SK-N-SH (cell line): ENCODE measurements around the gene CCDC38. TPM values are rescaled to one million over a fixed set of nuclear protein-coding genes. Genes with fewer than 3 reads are reported as not detected.

Experiments used
- CTCF ChIA-PET: fragments of 300-600, 350-600 bp; formaldehyde crosslinking; extraction: SDS; loops from one replicate; lab custom pipeline; 2021; lab: Yijun Ruan, JAX
- POLR2A ChIA-PET: fragments of 350-600 bp; sonication (Branson Sonifier 250); formaldehyde crosslinking; extraction: SDS; loops from one replicate; lab custom pipeline; 2020; ENCODE audit warnings: antibody characterized with exemption, inconsistent platforms; lab: Yijun Ruan, JAX
- DNase-seq: peaks from one replicate; pipeline ENCODE4 v3.0.0; 2012
- H2AFZ ChIP-seq: fragments of 200-600 bp; sonication (generic); 2 replicates; pipeline ENCODE4 v1.8.1; 2016; ENCODE audit warnings: antibody characterized with exemption, mild to moderate bottlenecking, low read depth
- H3F3A ChIP-seq: fragments of 200-600 bp; sonication (generic); replicated peaks from 2 replicates; pipeline ENCODE3; 2016; ENCODE audit warnings: antibody characterized with exemption, mild to moderate bottlenecking; ENCODE audit not compliant: insufficient read depth
- H3K27ac ChIP-seq, 2 experiments: fragments of 200-500 bp in 1 of 2; fragments of 200-600 bp in 1 of 2; sonication (Bioruptor generic) in 1 of 2; sonication (generic), shearing (Covaris generic) in 1 of 2; 2 replicates each; pipeline versions ENCODE4 v1.5.1 to v1.6.1; 2014 to 2016; ENCODE audit warnings: low read depth in 2 of 2, inconsistent platforms in 1 of 2, low read length in 1 of 2, mild to moderate bottlenecking in 1 of 2, mixed read lengths in 1 of 2
- H3K27me3 ChIP-seq: fragments of 200-600 bp; sonication (generic), shearing (Covaris generic); 2 replicates; pipeline ENCODE4 v1.6.1; 2016; ENCODE audit warnings: mixed run types; ENCODE audit not compliant: insufficient read depth
- H3K36me3 ChIP-seq, 2 experiments: fragments of 200-500 bp in 1 of 2; fragments of 200-600 bp in 1 of 2; sonication (Bioruptor generic) in 1 of 2; sonication (generic) in 1 of 2; replicated peaks in 1 of 2; 2 replicates each; pipeline versions ENCODE3 to v1.5.1; 2014 to 2016; ENCODE audit warnings: low read length in 1 of 2, mild to moderate bottlenecking in 1 of 2; ENCODE audit not compliant: insufficient read depth in 2 of 2, control insufficient read depth in 1 of 2
- H3K4me1 ChIP-seq, 2 experiments: fragments of 200-500 bp in 1 of 2; fragments of 200-600 bp in 1 of 2; sonication (Bioruptor generic) in 1 of 2; sonication (generic), shearing (Covaris generic) in 1 of 2; 2 replicates each; pipeline versions ENCODE4 v1.5.1 to v1.6.1; 2014 to 2016; ENCODE audit warnings: low read depth in 1 of 2, low read length in 1 of 2, mixed run types in 1 of 2; ENCODE audit not compliant: insufficient read depth in 2 of 2, control insufficient read depth in 1 of 2
- H3K4me2 ChIP-seq: fragments of 200-600 bp; sonication (generic), shearing (Covaris generic); 2 replicates; pipeline ENCODE4 v1.6.1; 2017; ENCODE audit warnings: mixed run types
- H3K4me3 ChIP-seq, 2 experiments: fragments of 200-500 bp in 1 of 2; fragments of 200-600 bp in 1 of 2; sonication (Bioruptor generic) in 1 of 2; sonication (generic), shearing (Covaris generic) in 1 of 2; 2 replicates each; pipeline versions ENCODE4 v1.5.1 to v1.8.1; 2014 to 2016; ENCODE audit warnings: low read depth in 2 of 2, inconsistent platforms in 1 of 2, low read length in 1 of 2, mild to moderate bottlenecking in 1 of 2, mixed read lengths in 1 of 2, moderate library complexity in 1 of 2
- H3K79me2 ChIP-seq: fragments of 200-600 bp; sonication (generic); 2 replicates; pipeline ENCODE4 v1.8.1; 2017; ENCODE audit warnings: mild to moderate bottlenecking; ENCODE audit not compliant: insufficient read depth
- H3K9ac ChIP-seq: fragments of 200-600 bp; sonication (generic); 2 replicates; pipeline ENCODE4 v1.6.1; 2017; ENCODE audit warnings: mixed run types
- H3K9me2 ChIP-seq: fragments of 200-600 bp; sonication (generic); 2 replicates; pipeline ENCODE4 v1.6.1; 2017; ENCODE audit warnings: mixed run types
- H3K9me3 ChIP-seq: fragments of 200-600 bp; sonication (generic); 2 replicates; pipeline ENCODE4 v1.6.1; 2017; ENCODE audit warnings: mixed run types, mild to moderate bottlenecking, moderate library complexity
- H4K20me1 ChIP-seq: fragments of 200-600 bp; sonication (generic); 2 replicates; pipeline ENCODE4 v1.6.1; 2017; ENCODE audit warnings: mild to moderate bottlenecking, mixed run types; ENCODE audit not compliant: insufficient read depth
- CHD2 ChIP-seq: fragments of 150-350 bp; IDR thresholded peaks from 2 replicates; pipeline ENCODE4 v1.6.1; 2018; ENCODE audit warnings: low read length; ENCODE audit not compliant: partially characterized antibody
- FOXJ3 ChIP-seq: sonication (generic); formaldehyde crosslinking; IDR thresholded peaks from 2 replicates; pipeline ENCODE4 v1.5.1; 2020; ENCODE audit warnings: mild to moderate bottlenecking, missing genetic modification reagents
- FOXM1 ChIP-seq: IDR thresholded peaks from 2 replicates; pipeline ENCODE4 v1.4.0; 2012; ENCODE audit warnings: low read depth, mild to moderate bottlenecking
- GABPA ChIP-seq: IDR thresholded peaks from 2 replicates; pipeline ENCODE4 v1.4.0; 2012; ENCODE audit warnings: low read depth, mild to moderate bottlenecking
- JUND ChIP-seq: IDR thresholded peaks from 2 replicates; pipeline ENCODE4 v1.4.0; 2012
- MEF2A ChIP-seq: IDR thresholded peaks from 2 replicates; pipeline ENCODE4 v1.4.0; 2012; ENCODE audit warnings: low read depth, borderline replicate concordance
- MXI1 ChIP-seq: IDR thresholded peaks from 2 replicates; pipeline ENCODE4 v1.6.1; 2012; ENCODE audit warnings: mild to moderate bottlenecking, low read depth, low read length, improper control_type of control experiment
- NRF1 ChIP-seq: IDR thresholded peaks from 2 replicates; pipeline ENCODE4 v1.6.1; 2012; ENCODE audit warnings: low read depth, mild to moderate bottlenecking, low read length
- RAD21 ChIP-seq: IDR thresholded peaks from 2 replicates; pipeline ENCODE4 v1.6.1; 2012; ENCODE audit warnings: mild to moderate bottlenecking, low read length
- RXRA ChIP-seq: IDR thresholded peaks from 2 replicates; pipeline ENCODE4 v1.4.0; 2012; ENCODE audit warnings: low read depth, mild to moderate bottlenecking, borderline replicate concordance
- SIN3A ChIP-seq: IDR thresholded peaks from 2 replicates; pipeline ENCODE4 v1.6.1; 2012; ENCODE audit warnings: low read depth, mild to moderate bottlenecking, low read length, moderate library complexity, borderline replicate concordance
- TCF12 ChIP-seq: IDR thresholded peaks from 2 replicates; pipeline ENCODE4 v1.4.0; 2012
- TEAD4 ChIP-seq: IDR thresholded peaks from 2 replicates; pipeline ENCODE4 v1.4.0; 2012; ENCODE audit warnings: mild to moderate bottlenecking, borderline replicate concordance; ENCODE audit not compliant: insufficient read depth
- WGBS: methylation state at CpG from one replicate; pipeline ENCODE4 v1.1.6; 2017; ENCODE audit warnings: low lambda C conversion rate; 5-methylcytosine and 5-hydroxymethylcytosine counted together
- polyA plus RNA-seq, 3 experiments: library from polyadenylated mRNA; depleted of rRNA; stranded (reverse); fragments of >200 nt; gene quantifications; 2 replicates each; pipeline ENCODE4 v1.2.3, GENCODE V29; 2012
- TF ChIP-seq, protein P1 (sequence below): IDR thresholded peaks from 2 replicates; pipeline ENCODE4 v1.4.0; 2012; ENCODE audit warnings: low read depth, borderline replicate concordance
- TF ChIP-seq, protein P2 (sequence below): fragments of 150-350 bp; IDR thresholded peaks from 2 replicates; pipeline ENCODE4 v1.6.1; 2016; ENCODE audit warnings: mild to moderate bottlenecking, low read depth, low read length
- TF ChIP-seq, protein P3 (sequence below): IDR thresholded peaks from 2 replicates; pipeline ENCODE4 v1.4.0; 2012; ENCODE audit warnings: low read depth
- TF ChIP-seq, protein P4 (sequence below): IDR thresholded peaks from 2 replicates; pipeline ENCODE4; 2012
- TF ChIP-seq, protein P5 (sequence below): IDR thresholded peaks from 2 replicates; pipeline ENCODE4 v1.4.0; 2012; ENCODE audit warnings: low read depth, borderline replicate concordance
- TF ChIP-seq, protein P6 (sequence below): fragments of 200-600 bp; sonication (generic); IDR thresholded peaks from 2 replicates; pipeline ENCODE4 v1.6.1; 2017; ENCODE audit warnings: antibody characterized with exemption, mild to moderate bottlenecking, moderate library complexity

CCDC38 gene
- polyA plus RNA-seq, 1 of the 3 experiments (the other 2 are of a cell fraction): not detected

DNA sequence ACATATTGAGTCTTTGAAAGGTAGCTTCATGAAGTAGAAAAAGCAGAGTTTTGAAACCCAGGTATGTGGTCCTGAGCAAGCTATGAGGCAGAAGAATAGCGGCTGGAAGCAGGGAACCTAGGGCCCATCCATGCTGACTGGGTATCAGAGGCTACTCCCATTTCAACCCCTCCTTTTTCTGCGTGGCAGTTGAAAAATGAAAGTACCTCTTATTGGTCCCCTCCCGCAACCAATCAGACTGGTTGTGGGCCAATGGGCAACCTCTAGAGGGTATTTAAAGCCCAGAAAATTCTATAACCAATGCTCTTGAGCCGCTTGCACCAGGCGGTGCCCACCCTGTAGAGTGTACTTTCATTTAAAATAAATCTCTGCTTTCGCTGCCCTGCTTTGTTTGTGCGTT lies 85.3 kb downstream of the CCDC38 start:
- no peak for TF ChIP-seq FOXJ3 (CRISPR knock-in tag)
- no peak for TF ChIP-seq RAD21
- TF ChIP-seq, all 33 proteins: peak for 0
- H3K27ac ChIP-seq: no peak overlapping the region
- no peaks in the 10 kb centered on the region for H3K27me3 ChIP-seq
- peaks cover 34% of the 10 kb centered on the region for H3K79me2 ChIP-seq
- 0 out of 2 replicates have a peak, but pooled peaks cover 6% of the 10 kb centered on the region for H4K20me1 ChIP-seq
- peaks cover 0 to 7% of the 10 kb centered on the region in 2 experiments; a peak in 2 of 4 replicates for H3K4me1 ChIP-seq
- no peak overlapping the region for H3K4me2 ChIP-seq
- no peak overlapping the region; the same call in 1 of the 2 replicates for H2AFZ ChIP-seq
- DNase-seq: no peak
- H3K4me3 ChIP-seq: no peak overlapping the region
- WGBS: 90% methylated on average over 7 of the region's 7 CpGs
- ChIA-PET CTCF (interaction anchor here (0.9 to 1.7 kb wide), 3 partner anchors 8 to 275 kb away, joined by 3 to 8 read pairs (median 5); no protein-coding TSS in a partner anchor), POLR2A (no interaction called here)
- H3K9ac ChIP-seq: no peak overlapping the region
- peaks cover 10 to 16% of the 10 kb centered on the region in 2 experiments for H3K36me3 ChIP-seq
- H3K9me3 ChIP-seq: no peaks in the 10 kb centered on the region
- H3F3A ChIP-seq: no peaks in the 10 kb centered on the region
- H3K9me2 ChIP-seq: no peaks in the 10 kb centered on the region

DNA sequence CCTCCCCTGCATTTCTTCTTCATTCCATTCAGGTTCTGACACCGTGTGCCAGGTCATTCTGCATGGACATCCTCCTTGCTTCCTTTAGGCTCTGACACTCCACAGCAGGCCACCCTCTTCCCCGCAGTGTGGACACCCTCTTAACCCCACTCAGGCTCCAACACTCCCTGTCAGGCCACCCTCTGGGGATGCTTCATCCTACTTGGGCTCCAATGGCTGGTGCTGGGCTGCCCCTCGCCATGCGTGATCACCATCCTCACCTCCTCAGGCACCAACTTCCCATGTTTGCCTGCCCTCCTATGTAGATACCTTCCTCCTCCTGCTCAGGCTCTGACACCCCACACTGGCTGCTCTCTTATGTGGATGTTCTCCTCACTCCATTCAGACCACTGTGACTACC lies 90.3 kb downstream of the CCDC38 start:
- no peak for DNase-seq
- Histone ChIP-seq H3K36me3 (no peaks in the 10 kb centered on the region), H3K9ac (no peak overlapping the region), H3K9me2 (no peaks in the 10 kb centered on the region), H3K27ac (no peak overlapping the region), H3K79me2 (no peaks in the 10 kb centered on the region), H2AFZ (no peak overlapping the region), H3K9me3 (no peaks in the 10 kb centered on the region), H3K27me3 (no peaks in the 10 kb centered on the region), H3K4me1 (no peaks in the 10 kb centered on the region), H3K4me3 (no peak overlapping the region), H3F3A (no peaks in the 10 kb centered on the region), H3K4me2 (no peak overlapping the region), H4K20me1 (no peaks in the 10 kb centered on the region)
- ChIA-PET POLR2A (no interaction called here), CTCF (no interaction called here)
- 75% methylated on average over 4 of the region's 4 CpGs for WGBS
- TF ChIP-seq MEF2A (no peak), MXI1 (no peak), NRF1 (no peak), FOXM1 (no peak), RXRA (no peak), RAD21 (no peak), FOXJ3 (CRISPR knock-in tag) (no peak), CHD2 (no peak), GABPA (no peak), JUND (no peak), SIN3A (no peak), TEAD4 (no peak), TCF12 (no peak)
- TF ChIP-seq, protein P1, sequence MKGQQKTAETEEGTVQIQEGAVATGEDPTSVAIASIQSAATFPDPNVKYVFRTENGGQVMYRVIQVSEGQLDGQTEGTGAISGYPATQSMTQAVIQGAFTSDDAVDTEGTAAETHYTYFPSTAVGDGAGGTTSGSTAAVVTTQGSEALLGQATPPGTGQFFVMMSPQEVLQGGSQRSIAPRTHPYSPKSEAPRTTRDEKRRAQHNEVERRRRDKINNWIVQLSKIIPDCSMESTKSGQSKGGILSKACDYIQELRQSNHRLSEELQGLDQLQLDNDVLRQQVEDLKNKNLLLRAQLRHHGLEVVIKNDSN: no peak
- TF ChIP-seq, protein P2, sequence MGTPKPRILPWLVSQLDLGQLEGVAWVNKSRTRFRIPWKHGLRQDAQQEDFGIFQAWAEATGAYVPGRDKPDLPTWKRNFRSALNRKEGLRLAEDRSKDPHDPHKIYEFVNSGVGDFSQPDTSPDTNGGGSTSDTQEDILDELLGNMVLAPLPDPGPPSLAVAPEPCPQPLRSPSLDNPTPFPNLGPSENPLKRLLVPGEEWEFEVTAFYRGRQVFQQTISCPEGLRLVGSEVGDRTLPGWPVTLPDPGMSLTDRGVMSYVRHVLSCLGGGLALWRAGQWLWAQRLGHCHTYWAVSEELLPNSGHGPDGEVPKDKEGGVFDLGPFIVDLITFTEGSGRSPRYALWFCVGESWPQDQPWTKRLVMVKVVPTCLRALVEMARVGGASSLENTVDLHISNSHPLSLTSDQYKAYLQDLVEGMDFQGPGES: no peak
- TF ChIP-seq, protein P3, sequence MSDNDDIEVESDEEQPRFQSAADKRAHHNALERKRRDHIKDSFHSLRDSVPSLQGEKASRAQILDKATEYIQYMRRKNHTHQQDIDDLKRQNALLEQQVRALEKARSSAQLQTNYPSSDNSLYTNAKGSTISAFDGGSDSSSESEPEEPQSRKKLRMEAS: no peak
- TF ChIP-seq, protein P4, sequence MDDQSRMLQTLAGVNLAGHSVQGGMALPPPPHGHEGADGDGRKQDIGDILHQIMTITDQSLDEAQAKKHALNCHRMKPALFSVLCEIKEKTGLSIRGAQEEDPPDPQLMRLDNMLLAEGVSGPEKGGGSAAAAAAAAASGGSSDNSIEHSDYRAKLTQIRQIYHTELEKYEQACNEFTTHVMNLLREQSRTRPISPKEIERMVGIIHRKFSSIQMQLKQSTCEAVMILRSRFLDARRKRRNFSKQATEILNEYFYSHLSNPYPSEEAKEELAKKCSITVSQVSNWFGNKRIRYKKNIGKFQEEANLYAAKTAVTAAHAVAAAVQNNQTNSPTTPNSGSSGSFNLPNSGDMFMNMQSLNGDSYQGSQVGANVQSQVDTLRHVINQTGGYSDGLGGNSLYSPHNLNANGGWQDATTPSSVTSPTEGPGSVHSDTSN: no peak
- TF ChIP-seq, protein P5, sequence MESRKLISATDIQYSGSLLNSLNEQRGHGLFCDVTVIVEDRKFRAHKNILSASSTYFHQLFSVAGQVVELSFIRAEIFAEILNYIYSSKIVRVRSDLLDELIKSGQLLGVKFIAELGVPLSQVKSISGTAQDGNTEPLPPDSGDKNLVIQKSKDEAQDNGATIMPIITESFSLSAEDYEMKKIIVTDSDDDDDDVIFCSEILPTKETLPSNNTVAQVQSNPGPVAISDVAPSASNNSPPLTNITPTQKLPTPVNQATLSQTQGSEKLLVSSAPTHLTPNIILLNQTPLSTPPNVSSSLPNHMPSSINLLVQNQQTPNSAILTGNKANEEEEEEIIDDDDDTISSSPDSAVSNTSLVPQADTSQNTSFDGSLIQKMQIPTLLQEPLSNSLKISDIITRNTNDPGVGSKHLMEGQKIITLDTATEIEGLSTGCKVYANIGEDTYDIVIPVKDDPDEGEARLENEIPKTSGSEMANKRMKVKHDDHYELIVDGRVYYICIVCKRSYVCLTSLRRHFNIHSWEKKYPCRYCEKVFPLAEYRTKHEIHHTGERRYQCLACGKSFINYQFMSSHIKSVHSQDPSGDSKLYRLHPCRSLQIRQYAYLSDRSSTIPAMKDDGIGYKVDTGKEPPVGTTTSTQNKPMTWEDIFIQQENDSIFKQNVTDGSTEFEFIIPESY: no peak
- TF ChIP-seq, protein P6, sequence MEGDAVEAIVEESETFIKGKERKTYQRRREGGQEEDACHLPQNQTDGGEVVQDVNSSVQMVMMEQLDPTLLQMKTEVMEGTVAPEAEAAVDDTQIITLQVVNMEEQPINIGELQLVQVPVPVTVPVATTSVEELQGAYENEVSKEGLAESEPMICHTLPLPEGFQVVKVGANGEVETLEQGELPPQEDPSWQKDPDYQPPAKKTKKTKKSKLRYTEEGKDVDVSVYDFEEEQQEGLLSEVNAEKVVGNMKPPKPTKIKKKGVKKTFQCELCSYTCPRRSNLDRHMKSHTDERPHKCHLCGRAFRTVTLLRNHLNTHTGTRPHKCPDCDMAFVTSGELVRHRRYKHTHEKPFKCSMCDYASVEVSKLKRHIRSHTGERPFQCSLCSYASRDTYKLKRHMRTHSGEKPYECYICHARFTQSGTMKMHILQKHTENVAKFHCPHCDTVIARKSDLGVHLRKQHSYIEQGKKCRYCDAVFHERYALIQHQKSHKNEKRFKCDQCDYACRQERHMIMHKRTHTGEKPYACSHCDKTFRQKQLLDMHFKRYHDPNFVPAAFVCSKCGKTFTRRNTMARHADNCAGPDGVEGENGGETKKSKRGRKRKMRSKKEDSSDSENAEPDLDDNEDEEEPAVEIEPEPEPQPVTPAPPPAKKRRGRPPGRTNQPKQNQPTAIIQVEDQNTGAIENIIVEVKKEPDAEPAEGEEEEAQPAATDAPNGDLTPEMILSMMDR: no peak
